ENCODE measurements around the gene REPIN1. TPM values are rescaled to one million over a fixed set of nuclear protein-coding genes. Genes with fewer than 3 reads are reported as not detected.

The REPIN1 gene
- total RNA-seq, 1 experiment from 2014 or later = 174 TPM

DNA sequence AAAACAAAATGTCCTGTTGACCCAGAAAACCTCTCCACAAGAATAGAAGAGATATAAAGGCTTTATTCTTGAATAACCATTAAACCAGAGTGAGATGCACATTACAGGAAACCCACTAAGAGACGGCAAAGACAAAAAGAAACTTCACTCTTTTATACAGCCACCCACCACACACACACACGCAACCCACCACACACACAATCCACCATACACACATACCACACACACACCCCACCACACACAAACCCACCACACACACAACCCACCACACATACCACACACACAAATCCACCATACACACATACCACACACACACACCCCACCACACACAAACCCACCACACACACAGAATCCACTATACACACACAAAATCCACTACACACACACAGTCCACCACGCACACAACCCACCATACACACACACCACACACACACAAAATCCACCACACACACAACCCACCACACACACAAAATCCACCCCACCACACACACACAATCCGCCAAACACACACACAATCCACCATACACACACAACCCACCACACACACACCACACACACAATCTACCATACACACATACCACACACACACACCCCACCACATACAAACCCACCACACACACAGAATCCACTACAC is 9.5 kb upstream of the REPIN1 start:
- no peaks in the 10 kb centered on the region for H3K27me3 ChIP-seq (ENCODE audit: insufficient read depth, low read depth)
- no TSS peak for BruUV-seq (replicated peaks)
- no peaks in the 10 kb centered on the region for H3K36me3 ChIP-seq (ENCODE audit: low read depth)
- H4K20me1 ChIP-seq (ENCODE audit: insufficient read depth) = no peaks in the 10 kb centered on the region
- POLR2A ChIA-PET (ENCODE audit: unreplicated experiment) = no interaction called here
- no peak overlapping the region for H2AFZ ChIP-seq
- H3K9me2 ChIP-seq (ENCODE audit: insufficient read depth) = no peaks in the 10 kb centered on the region
- peaks cover 5% of the 10 kb centered on the region for H3F3A ChIP-seq (ENCODE audit: insufficient read depth, low read depth)
- CTCF ChIA-PET = no interaction called here
- no peaks in the 10 kb centered on the region for H3K9me3 ChIP-seq (ENCODE audit: insufficient read depth, low read depth)
- H3K27ac ChIP-seq = no peak overlapping the region
- no peak for DNase-seq
- peaks cover 6% of the 10 kb centered on the region for H3K4me1 ChIP-seq (replicated peaks; ENCODE audit: insufficient read depth)
- no peaks in the 10 kb centered on the region for H3K79me2 ChIP-seq (ENCODE audit: low read depth)
- H3K4me3 ChIP-seq = no peak overlapping the region
- TF ChIP-seq, protein P1, sequence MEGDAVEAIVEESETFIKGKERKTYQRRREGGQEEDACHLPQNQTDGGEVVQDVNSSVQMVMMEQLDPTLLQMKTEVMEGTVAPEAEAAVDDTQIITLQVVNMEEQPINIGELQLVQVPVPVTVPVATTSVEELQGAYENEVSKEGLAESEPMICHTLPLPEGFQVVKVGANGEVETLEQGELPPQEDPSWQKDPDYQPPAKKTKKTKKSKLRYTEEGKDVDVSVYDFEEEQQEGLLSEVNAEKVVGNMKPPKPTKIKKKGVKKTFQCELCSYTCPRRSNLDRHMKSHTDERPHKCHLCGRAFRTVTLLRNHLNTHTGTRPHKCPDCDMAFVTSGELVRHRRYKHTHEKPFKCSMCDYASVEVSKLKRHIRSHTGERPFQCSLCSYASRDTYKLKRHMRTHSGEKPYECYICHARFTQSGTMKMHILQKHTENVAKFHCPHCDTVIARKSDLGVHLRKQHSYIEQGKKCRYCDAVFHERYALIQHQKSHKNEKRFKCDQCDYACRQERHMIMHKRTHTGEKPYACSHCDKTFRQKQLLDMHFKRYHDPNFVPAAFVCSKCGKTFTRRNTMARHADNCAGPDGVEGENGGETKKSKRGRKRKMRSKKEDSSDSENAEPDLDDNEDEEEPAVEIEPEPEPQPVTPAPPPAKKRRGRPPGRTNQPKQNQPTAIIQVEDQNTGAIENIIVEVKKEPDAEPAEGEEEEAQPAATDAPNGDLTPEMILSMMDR (conservative IDR thresholded peaks at IDR 0.05) = no peak
- TF ChIP-seq EZH2 (IDR thresholded peaks at IDR 0.05; ENCODE audit: low read depth) = no peak
- no peak overlapping the region for H3K4me2 ChIP-seq
- intact Hi-C loops (cut with micrococcal nuclease; ENCODE audit: unreplicated experiment) = no loop called here

DNA sequence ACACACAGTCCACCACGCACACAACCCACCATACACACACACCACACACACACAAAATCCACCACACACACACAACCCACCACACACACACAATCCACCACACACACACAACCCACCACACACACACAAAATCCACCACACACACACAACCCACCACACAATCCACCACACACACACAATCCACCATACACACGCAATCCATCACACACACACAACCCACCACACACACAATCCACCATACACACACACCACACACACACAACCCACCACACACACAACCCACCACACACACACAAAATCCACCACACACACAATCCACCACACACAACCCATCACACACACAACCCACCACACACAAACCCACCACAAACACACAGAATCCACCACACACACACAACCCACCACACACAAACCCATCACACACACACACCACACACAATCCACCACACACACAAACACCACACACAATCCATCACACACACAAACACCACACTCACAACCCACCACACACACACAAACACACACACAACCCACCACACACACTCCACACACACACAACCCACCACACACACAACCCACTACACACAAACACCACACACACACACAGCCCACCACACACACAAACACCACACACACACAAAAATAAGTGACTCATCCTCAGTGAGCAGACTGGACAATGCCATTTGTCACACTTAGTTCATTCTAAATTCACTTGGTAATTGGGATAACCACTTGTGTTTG is 8.8 kb upstream of the REPIN1 start:
- Histone ChIP-seq H3K27ac (no peak overlapping the region), H3K4me3 (no peak overlapping the region), H3K36me3 (ENCODE audit: low read depth) (no peaks in the 10 kb centered on the region), H3K27me3 (ENCODE audit: insufficient read depth, low read depth) (no peaks in the 10 kb centered on the region), H2AFZ (no peak overlapping the region), H4K20me1 (ENCODE audit: insufficient read depth) (no peaks in the 10 kb centered on the region), H3K9me3 (ENCODE audit: insufficient read depth, low read depth) (no peaks in the 10 kb centered on the region), H3K9me2 (ENCODE audit: insufficient read depth) (no peaks in the 10 kb centered on the region), H3K79me2 (ENCODE audit: low read depth) (no peaks in the 10 kb centered on the region), H3K4me2 (no peak overlapping the region), H3F3A (ENCODE audit: insufficient read depth, low read depth) (peaks cover 5% of the 10 kb centered on the region), H3K4me1 (replicated peaks; ENCODE audit: insufficient read depth) (peaks cover 6% of the 10 kb centered on the region)
- TF ChIP-seq, protein P1 (conservative IDR thresholded peaks at IDR 0.05) = no peak
- TF ChIP-seq EZH2 (IDR thresholded peaks at IDR 0.05; ENCODE audit: low read depth) = no peak
- ChIA-PET CTCF (no interaction called here), POLR2A (ENCODE audit: unreplicated experiment) (no interaction called here)
- no peak for DNase-seq
- intact Hi-C loops (cut with micrococcal nuclease; ENCODE audit: unreplicated experiment) = no loop called here
- BruUV-seq (replicated peaks) = no TSS peak

DNA sequence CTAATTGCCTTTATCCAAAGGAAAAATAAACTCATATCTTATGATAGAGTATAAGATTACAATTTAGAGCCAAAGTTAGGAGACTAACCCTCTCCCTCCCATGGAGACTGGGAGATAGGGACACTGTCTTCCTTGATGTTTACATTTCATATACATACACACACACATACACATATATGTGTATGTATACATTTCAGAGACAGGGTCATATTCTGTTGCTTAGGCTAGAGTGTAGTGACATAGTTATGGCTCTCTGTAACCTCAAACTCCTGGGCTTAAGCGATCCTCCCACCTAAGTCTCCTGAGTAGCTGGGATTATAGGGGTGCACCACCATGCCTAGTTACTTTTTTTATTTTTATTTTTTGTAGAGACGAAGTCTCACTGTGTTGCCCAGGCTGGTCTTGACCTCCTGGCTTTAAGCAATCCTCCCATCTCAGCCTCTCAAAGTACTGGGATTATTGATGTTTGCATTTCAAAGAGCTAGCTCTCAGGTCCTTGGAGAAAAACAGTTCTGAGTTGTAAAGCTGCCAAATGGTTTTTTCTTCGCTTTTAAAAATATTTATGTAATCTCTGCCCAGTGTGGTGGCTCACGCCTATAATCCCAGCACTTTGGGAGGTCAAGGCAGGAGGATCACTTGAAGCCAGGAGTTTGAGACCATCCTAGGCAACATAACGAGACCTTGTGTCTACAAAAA is 8.1 kb upstream of the REPIN1 start:
- Histone ChIP-seq H3F3A (ENCODE audit: insufficient read depth, low read depth) (peaks cover 6% of the 10 kb centered on the region), H3K9me2 (ENCODE audit: insufficient read depth) (no peaks in the 10 kb centered on the region), H3K27ac (no peak overlapping the region), H3K79me2 (ENCODE audit: low read depth) (no peaks in the 10 kb centered on the region), H3K4me2 (no peak overlapping the region), H3K4me1 (replicated peaks; ENCODE audit: insufficient read depth) (peaks cover 6% of the 10 kb centered on the region), H3K36me3 (ENCODE audit: low read depth) (no peaks in the 10 kb centered on the region), H3K4me3 (no peak overlapping the region), H4K20me1 (ENCODE audit: insufficient read depth) (no peaks in the 10 kb centered on the region), H3K9me3 (ENCODE audit: insufficient read depth, low read depth) (no peaks in the 10 kb centered on the region), H3K27me3 (ENCODE audit: insufficient read depth, low read depth) (no peaks in the 10 kb centered on the region), H2AFZ (no peak overlapping the region)
- TF ChIP-seq EZH2 (IDR thresholded peaks at IDR 0.05; ENCODE audit: low read depth) = no peak
- TF ChIP-seq, protein P1 (conservative IDR thresholded peaks at IDR 0.05) = no peak
- ChIA-PET POLR2A (ENCODE audit: unreplicated experiment) (no interaction called here), CTCF (no interaction called here)
- no peak for DNase-seq
- no TSS peak for BruUV-seq (replicated peaks)
- intact Hi-C loops (cut with micrococcal nuclease; ENCODE audit: unreplicated experiment) = no loop called here

Data from PC-9 (cell line).